ENCODE data around the gene PITPNM3. TPM values are rescaled to one million over a fixed set of nuclear protein-coding genes. Genes with fewer than 3 reads are reported as not detected.
A peak's percentile ranks its signal among the peaks of the same experiment; 100 is the strongest.
"Not testable (repeated sequence)": the region's sequence is repeated elsewhere in the genome, so short reads cannot be mapped to it uniquely, and the experiment has no call there.

Gene PITPNM3
- total RNA-seq, 1 experiment from 2014 or later = 0.89 TPM

GRCh38 chr17:6574687-6575595 is 18.6 kb upstream of the PITPNM3 start:
- DNase-seq (ENCODE audit: low read depth) = peak; percentile 25

- DNase-seq (ENCODE audit: low read depth) = no peak
Observed at GRCh38 chr17:6573982-6574686, 17.8 kb upstream of the PITPNM3 start.

GRCh38 chr17:6573495-6573894 is 17.1 kb upstream of the PITPNM3 start:
- DNase-seq (ENCODE audit: low read depth) = not testable (repeated sequence)

GRCh38 chr17:6572972-6573370 is 16.6 kb upstream of the PITPNM3 start:
- no peak for DNase-seq (ENCODE audit: low read depth)

- DNase-seq (ENCODE audit: low read depth) = no peak
Observed at GRCh38 chr17:6571452-6571781, 15.1 kb upstream of the PITPNM3 start.

GRCh38 chr17:6570731-6571451 is 14.5 kb upstream of the PITPNM3 start:
- no peak for DNase-seq (ENCODE audit: low read depth)

- no peak for DNase-seq (ENCODE audit: low read depth)
Observed at GRCh38 chr17:6569370-6570285, 13.3 kb upstream of the PITPNM3 start.

- DNase-seq (ENCODE audit: low read depth) = no peak
Observed at GRCh38 chr17:6568184-6568758, 11.9 kb upstream of the PITPNM3 start.

DNA sequence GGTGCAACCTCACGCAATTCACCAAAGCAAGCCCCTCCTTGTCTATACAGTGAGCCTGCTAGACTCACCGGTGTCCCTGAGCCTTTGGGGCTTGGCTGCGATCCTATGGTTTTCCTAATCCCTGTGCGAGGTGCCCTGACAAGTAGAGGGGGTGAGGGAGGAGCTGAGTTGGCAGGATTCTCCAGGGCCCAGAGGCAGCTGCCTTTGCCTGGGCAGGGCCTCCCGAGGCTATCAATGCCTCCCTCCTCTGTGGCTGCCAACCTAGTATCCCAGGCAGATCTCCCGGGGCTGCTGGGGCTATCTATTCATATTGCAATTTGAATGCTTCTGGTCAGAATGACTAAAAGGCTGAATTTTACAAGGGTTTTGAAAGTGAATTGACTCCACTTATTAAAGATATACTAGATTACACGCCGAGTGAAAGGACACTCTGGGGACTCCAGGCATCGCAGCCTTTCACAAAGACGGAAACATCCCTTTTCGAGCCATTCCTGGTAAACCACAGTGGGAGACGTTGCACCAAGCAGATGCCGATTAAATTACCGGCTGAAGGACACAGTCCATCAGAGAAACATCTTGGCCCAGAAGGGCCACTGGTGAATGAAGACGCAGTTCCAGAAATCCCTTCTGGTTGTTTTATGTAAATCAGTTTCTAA is 11.3 kb upstream of the PITPNM3 start:
- DNase-seq (ENCODE audit: low read depth) = no peak

GRCh38 chr17:6561446-6561845 is 5.1 kb upstream of the PITPNM3 start:
- no peak for DNase-seq (ENCODE audit: low read depth)

DNA sequence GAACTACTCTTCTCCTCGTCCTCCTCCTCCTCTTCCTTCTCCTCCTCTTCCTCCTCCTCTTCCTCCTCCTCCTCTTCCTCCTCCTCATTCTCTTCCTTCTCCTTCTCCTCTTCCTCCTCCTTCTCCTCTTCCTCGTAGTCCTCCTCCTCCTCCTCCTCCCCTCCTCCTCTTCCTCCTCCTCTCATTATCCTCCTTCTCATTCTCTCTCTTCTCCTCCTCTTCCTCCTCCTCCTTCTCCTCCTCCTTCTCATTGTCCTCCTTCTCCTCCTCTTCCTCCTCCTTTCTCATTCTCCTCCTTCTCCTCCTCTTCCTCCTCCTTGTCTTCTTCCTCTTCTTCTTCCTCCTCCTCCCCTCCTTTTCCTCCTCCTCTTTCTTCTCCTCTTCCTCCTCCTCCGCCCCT is 4.1 kb upstream of the PITPNM3 start:
- DNase-seq (ENCODE audit: low read depth) = no peak

GRCh38 chr17:6559753-6560215 is 3.4 kb upstream of the PITPNM3 start:
- DNase-seq (ENCODE audit: low read depth) = no peak

GRCh38 chr17:6558932-6559752 is 2.8 kb upstream of the PITPNM3 start:
- peak; percentile 25 for DNase-seq (ENCODE audit: low read depth)

DNA sequence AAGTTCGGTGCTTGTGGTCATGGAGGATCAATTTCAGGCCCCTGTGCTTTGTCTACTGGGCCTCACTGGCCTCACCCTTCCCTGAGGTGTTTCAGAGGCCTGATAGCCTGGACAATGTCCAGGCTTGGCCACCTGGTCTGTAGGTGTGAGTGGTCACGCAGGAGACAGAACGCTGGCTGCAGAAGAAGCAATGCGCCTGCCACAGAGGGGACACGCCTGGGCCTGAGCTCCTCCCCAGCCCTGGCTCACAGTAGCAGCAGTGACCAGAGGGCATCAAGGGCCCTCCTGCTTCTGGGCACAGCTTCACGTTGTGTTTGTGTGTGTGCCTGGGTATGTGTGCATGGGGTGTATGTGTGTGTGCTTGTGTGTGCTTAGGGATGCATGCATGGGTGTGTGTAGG is 1.9 kb upstream of the PITPNM3 start:
- no peak for DNase-seq (ENCODE audit: low read depth)

GRCh38 chr17:6557040-6557438 is 684 bp upstream of the PITPNM3 start:
- DNase-seq (ENCODE audit: low read depth) = no peak

- DNase-seq (ENCODE audit: low read depth) = peak; percentile 65
Observed at GRCh38 chr17:6555331-6556120, 829 bp downstream of the PITPNM3 start.

GRCh38 chr17:6554871-6555330 is 1.5 kb downstream of the PITPNM3 start:
- peak; percentile 27 for DNase-seq (ENCODE audit: low read depth)

- no peak for DNase-seq (ENCODE audit: low read depth)
Observed at GRCh38 chr17:6554342-6554741, 2.0 kb downstream of the PITPNM3 start.

All from M059J (cell line).